HT1080 (cell line): ENCODE results near the gene NME9. TPM values are rescaled to one million over a fixed set of nuclear protein-coding genes. Genes with fewer than 3 reads are reported as not detected.
A peak's percentile ranks its signal among the peaks of the same experiment; 100 is the strongest.
"Not testable (repeated sequence)": the region's sequence is repeated elsewhere in the genome, so short reads cannot be mapped to it uniquely, and the experiment has no call there.

Experiments
- DNase-seq: peaks from one replicate; pipeline ENCODE4 v3.0.0-alpha.2; 2015; ENCODE audit warnings: low read depth
- polyA plus RNA-seq, 2 experiments: library from polyadenylated mRNA; depleted of rRNA; stranded (reverse); fragments of >200 nt; gene quantifications; 2 replicates each; pipeline ENCODE4 v1.2.3, GENCODE V29; 2015
- total RNA-seq: library from RNA; depleted of rRNA; stranded (reverse); fragments of >200 nt; shearing (Covaris generic); gene quantifications from 2 replicates; pipeline ENCODE4 v1.2.3, GENCODE V29; 2014; rRNA removed

The NME9 gene, protein sequence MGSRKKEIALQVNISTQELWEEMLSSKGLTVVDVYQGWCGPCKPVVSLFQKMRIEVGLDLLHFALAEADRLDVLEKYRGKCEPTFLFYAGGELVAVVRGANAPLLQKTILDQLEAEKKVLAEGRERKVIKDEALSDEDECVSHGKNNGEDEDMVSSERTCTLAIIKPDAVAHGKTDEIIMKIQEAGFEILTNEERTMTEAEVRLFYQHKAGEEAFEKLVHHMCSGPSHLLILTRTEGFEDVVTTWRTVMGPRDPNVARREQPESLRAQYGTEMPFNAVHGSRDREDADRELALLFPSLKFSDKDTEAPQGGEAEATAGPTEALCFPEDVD
- total RNA-seq: not detected in 2 replicates
- polyA plus RNA-seq (2015; cell fraction: cytosol; rRNA removed): not detected in 2 replicates
- polyA plus RNA-seq (2015; cell fraction: nucleus; rRNA removed): 0.52 TPM in 1 of 2 replicates, not detected in the other

- DNase-seq: peak; percentile 94
Measured at GRCh38 chr3:138329127-138329983, at the start of gene NME9. Gene NME9, minus strand, starts transcription at chr3:138329851. Its CDS starts 516 bp downstream, at chr3:138329335.

- no peak for DNase-seq
Measured at GRCh38 chr3:138378990-138379389, 49.3 kb upstream of the NME9 start.

DNA sequence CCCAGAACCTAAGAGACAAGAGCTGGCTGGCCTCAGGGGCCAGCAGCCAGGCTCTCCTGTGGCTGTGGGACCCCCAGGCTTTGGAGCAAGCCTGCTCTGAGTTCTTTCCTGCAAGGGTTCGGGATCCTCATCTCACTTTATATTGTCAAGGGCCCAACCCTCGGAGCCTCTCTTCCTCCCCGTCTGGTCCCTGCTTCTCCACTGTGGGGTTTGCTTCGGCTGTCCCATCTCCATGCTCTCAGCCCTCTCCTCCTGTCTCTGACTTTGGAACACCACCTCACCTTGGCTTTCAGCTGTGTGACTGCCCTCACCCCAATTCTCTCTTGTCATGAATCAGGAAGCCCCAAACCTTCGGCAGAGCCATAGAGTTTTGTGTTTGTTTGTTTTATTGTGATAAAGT, 48.7 kb upstream of the NME9 start:
- DNase-seq: no peak

GRCh38 chr3:138377804-138378203, 48.2 kb upstream of the NME9 start:
- no peak for DNase-seq

GRCh38 chr3:138377212-138377611, 47.6 kb upstream of the NME9 start:
- not testable (repeated sequence) for DNase-seq

- DNase-seq: no peak
Measured at GRCh38 chr3:138376663-138377062, 47.0 kb upstream of the NME9 start.

- no peak for DNase-seq
Measured at GRCh38 chr3:138375447-138375846, 45.8 kb upstream of the NME9 start.

- no peak for DNase-seq
Measured at GRCh38 chr3:138374573-138375134, 45.0 kb upstream of the NME9 start.

- no peak for DNase-seq
Measured at GRCh38 chr3:138373736-138374094, 44.1 kb upstream of the NME9 start.

DNA sequence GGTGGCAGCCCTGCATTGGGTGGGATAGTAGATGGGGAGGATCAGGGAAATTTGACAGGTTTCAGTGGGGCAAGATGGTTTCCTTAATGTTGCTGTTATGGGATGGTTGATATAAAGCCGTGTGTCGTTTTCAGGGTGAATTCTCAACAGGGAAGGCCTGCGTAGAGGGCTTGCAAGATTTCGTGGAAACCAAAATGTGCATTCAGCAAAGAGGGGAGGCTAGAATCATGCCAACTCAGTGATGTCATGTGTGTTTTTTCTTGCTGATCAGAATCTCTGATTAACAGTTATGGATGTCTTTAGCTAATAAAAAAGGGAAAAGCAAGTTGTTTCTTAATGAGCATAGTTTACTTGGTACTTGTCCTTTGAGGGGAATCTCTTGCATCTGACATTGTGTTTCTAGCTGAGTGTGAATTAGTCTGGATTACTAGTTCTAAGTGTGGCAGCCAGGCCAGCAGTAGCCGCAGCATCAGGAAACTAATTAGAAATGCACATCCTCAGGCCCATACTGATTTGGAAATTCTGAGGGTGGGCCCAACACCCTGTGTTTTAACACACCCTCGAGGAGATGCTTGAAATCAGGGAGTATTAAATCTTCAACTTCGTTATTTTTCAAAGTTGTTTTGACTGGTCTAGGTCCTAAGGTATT, 43.6 kb upstream of the NME9 start:
- DNase-seq: no peak

- DNase-seq: no peak
Measured at GRCh38 chr3:138371070-138371965, 41.7 kb upstream of the NME9 start.

- no peak for DNase-seq
Measured at GRCh38 chr3:138370321-138370720, 40.7 kb upstream of the NME9 start.

DNA sequence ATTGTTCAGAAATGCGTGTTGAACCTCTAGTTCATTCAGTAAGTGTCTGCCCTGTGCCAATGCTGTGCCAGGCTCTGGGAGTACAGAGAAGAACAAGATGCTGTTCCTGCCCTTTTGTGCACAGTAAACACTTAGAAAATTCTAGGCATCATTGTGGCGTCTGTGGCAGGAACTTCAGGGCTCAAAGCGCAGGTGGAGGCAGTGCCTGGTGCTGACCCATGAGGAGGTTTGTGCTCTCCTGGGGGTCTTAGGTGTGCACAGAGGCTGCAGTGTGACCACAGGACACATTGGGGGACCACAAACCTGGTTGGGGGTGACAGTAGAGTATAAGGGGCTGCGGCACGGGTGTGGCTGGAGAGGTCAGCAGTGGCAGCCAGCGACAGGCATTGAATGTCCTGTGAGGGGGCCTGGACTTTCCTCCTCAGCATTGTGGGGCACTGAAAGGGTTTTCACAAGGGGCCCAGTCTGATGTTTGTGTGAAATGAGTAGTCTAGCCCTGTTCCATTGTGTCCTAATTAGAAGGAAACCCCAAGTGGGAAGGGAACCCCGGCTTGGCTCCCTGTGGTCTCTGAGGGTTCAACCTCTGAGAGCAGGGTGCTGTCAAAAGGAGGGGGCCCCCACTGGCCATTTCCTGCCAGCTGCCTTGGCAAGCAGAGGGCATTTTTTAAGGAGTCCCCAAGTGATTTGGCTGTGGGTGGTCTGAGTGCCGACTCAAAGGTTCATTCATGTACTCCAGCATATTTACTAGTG, 39.7 kb upstream of the NME9 start:
- no peak for DNase-seq

DNA sequence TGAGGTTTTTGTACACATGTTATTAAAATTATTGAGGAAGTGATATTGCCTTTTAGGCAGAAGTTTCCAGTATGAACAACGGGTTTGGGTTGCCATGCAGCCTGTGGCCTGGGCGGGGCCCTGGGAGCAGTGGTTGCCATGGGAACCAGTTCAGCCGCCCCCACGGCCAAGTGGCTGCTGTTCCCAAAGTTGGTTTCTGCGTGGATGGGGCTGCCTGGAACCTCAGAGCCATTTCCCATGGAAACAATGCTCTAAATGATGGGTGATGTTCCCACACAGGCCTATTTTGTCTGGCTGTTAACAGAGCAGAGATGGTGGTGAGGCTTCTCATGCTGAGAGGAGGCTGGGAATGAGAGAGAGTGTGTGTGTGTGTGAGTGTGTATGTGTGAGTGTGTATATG, 38.3 kb upstream of the NME9 start:
- DNase-seq: no peak

DNA sequence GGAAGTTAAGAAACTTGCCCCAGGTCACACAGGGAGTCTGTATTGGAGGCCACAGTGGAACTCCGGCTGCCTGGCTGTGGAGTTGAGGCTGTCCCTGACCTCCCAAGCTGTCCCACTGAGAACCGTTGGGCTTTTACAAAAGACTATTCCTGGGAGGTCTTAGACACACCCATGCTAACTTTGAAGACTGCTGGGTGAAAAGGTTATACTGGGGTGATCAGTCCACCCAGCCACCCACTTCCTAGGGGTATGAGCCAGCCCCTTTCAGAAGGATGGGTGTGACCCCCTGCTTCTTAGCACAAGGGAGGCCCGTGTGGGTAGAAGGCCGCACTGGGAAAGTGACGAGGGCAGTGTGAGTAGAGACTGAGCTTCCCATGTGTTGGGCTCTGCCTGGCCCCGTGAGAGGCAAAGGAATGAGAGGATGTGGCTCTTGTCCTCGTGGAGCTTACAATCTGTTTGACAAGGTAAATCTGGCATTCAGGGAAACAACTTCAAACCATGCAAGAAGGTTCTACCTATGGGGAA, 37.7 kb upstream of the NME9 start:
- no peak for DNase-seq

DNA sequence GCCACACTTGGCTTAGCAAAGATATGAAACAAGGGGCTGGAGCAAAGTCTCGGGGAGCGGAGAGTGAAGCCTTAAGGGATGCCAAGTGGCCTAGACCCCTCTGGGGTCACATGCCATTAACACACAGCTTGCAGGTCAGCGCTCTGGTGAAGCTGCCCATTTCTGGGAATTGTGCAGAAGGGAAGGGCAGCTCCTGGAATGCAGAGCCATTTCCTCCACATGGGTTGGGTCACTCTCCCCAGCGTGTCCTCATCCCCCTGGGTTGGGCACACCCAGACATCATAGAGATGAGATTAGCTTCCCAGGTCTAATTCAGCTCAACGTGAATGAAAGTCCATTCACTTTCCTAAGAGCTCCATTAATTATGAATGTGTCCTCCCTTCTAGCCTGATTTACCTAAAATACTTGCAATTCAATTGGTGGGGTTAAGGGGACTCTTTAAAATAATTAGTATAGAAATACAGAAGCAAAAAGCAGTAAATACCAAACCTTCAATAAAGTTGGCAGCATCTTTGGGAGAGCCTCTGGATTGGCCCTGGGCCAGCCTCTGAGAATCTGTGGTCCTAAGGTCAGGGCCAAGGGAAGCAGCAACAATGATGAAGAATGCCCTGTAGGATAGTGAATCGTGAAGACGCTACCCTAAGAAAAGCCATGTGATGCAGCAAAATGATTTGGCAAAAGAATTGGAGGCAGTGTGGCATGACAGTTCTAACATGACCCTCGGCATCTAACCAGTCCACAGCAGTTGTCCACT, 36.5 kb upstream of the NME9 start:
- DNase-seq: no peak

DNA sequence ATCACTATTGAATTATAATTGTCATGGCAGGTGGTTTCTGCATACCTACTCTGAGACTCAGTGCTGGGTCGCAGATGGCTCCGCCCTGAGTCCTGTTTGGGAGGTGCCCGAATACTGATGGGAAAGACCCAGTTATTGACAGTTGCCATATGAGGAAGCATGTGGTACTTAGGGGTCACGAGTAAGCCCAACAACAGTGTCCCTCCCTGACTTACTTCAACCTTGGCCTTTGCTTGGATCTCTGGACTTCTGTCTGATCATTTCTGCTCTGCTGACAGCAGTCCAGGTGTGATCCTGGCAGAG, 35.6 kb upstream of the NME9 start:
- DNase-seq: no peak

DNA sequence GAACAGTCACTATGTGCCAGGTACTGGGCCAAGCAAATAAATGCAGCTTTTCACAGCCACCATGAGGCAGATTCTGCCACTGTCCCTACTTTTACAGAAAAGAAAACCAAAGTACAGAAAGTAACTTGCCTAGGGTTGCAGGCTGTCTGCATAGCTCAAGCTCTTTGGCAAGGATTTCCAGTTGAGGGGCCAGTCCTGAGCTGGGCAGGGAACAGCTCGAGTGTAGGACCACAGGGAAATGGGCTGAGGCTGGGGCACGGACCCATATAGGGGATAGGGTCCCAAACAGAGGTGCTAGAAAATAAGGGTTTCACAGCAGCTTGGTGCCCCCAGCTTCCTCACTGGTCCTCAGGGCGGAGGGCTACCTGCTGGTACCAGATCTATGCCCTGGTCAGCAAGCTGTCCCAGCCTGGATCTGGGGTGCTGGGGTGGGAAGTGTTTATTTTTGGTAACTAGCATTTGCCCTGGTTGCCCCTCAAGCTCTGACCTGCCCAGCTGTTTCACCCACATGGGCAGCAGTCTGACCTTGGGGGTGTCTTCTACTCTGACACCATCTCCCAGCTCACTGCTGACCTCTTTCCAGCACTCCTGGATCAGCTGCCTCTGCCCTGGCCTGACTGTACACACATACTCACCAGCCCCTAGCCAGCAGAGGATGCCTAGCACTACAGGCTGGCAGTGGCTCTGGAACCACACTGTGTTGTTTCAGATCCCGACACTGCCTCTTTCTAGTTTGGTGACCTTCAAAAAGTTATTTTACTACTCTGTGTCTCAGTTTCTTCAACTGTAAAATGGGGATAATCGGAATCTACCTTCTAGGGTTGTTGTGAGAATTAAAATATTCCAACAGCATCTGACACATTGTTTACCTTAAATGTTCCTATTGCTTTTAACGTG, 35.0 kb upstream of the NME9 start:
- no peak for DNase-seq
